HepG2 (cell line): ENCODE data around the gene SLC2A8. TPM values are rescaled to one million over a fixed set of nuclear protein-coding genes. Genes with fewer than 3 reads are reported as not detected.
A peak's percentile ranks its signal among the peaks of the same experiment; 100 is the strongest.

Source experiments
- ASH2L ChIP-seq: fragments of 300-600, 200-600 bp; sonication (generic); IDR thresholded peaks from 2 replicates; pipeline ENCODE4 v1.7.0; 2017; ENCODE audit warnings: low read depth, mild to moderate bottlenecking, moderate library complexity, mixed read lengths, low read length; ENCODE audit not compliant: insufficient read length
- FOSL2 ChIP-seq: sonication (generic); formaldehyde crosslinking; IDR thresholded peaks from 2 replicates; pipeline ENCODE4 v1.4.0; 2020; ENCODE audit warnings: missing genetic modification reagents
- FOXO1 ChIP-seq: sonication (generic); formaldehyde crosslinking; IDR thresholded peaks from 2 replicates; pipeline ENCODE4 v1.4.0; 2020; ENCODE audit warnings: missing genetic modification reagents
- MTF2 ChIP-seq: sonication (generic); formaldehyde crosslinking; IDR thresholded peaks from 2 replicates; pipeline ENCODE4 v1.5.0; 2020; ENCODE audit warnings: missing genetic modification reagents, borderline replicate concordance
- MXD4 ChIP-seq: IDR thresholded peaks from 2 replicates; pipeline ENCODE4 v1.6.1; 2016; ENCODE audit warnings: mild to moderate bottlenecking, missing biosample characterization, missing genetic modification reagents
- RARG ChIP-seq: sonication (generic); formaldehyde crosslinking; IDR thresholded peaks from 2 replicates; pipeline ENCODE4 v1.4.0; 2020; ENCODE audit warnings: low read depth, mild to moderate bottlenecking, missing genetic modification reagents
- REXO4 ChIP-seq: sonication (generic); formaldehyde crosslinking; IDR thresholded peaks from 2 replicates; pipeline ENCODE4 v1.8.0; 2022; ENCODE audit warnings: missing genetic modification reagents, mild to moderate bottlenecking, borderline replicate concordance
- ZNF143 ChIP-seq: sonication (generic); formaldehyde crosslinking; IDR thresholded peaks from 2 replicates; pipeline ENCODE4 v1.4.0; 2020; ENCODE audit warnings: missing genetic modification reagents
- ZNF207 ChIP-seq: fragments of 450-650 bp; IDR thresholded peaks from 2 replicates; pipeline ENCODE4 v1.6.1; 2016; ENCODE audit warnings: antibody characterized with exemption, borderline replicate concordance
- ZNF30 ChIP-seq: sonication (generic); formaldehyde crosslinking; IDR thresholded peaks from 2 replicates; pipeline ENCODE4 v1.5.0; 2020; ENCODE audit warnings: mild to moderate bottlenecking, missing genetic modification reagents
- ZNF431 ChIP-seq: sonication (generic); formaldehyde crosslinking; IDR thresholded peaks from 2 replicates; pipeline ENCODE4 v1.9.0; 2022; ENCODE audit warnings: missing genetic modification reagents, low read depth, mild to moderate bottlenecking, borderline replicate concordance
- ZNF432 ChIP-seq: sonication (generic); formaldehyde crosslinking; IDR thresholded peaks from 2 replicates; pipeline ENCODE4 v1.5.0; 2020; ENCODE audit warnings: missing genetic modification reagents, mild to moderate bottlenecking, borderline replicate concordance
- ZNF451 ChIP-seq: sonication (generic); formaldehyde crosslinking; IDR thresholded peaks from 2 replicates; pipeline ENCODE4 v1.5.0; 2020; ENCODE audit warnings: mild to moderate bottlenecking, missing genetic modification reagents
- ZNF678 ChIP-seq: sonication (generic); formaldehyde crosslinking; IDR thresholded peaks from 2 replicates; pipeline ENCODE4 v1.4.0; 2020; ENCODE audit warnings: mild to moderate bottlenecking, missing genetic modification reagents
- polyA plus RNA-seq, 8 experiments: library from polyadenylated mRNA; depleted of rRNA in 3 of 8; stranded (reverse) in 7 of 8; unstranded in 1 of 8; fragments of >200 nt; fragmentation: Illumina TruSeq in 4 of 8; extraction: Trizol in 4 of 8; gene quantifications; 2 replicates each; pipeline versions ENCODE4 v1.2.1 to v1.2.3, GENCODE V29; 2011 to 2016; ENCODE audit warnings: low read depth in 4 of 8, missing spikeins in 1 of 8, mixed read lengths in 1 of 8; ENCODE audit not compliant: insufficient read depth in 1 of 8
- total RNA-seq, 5 experiments: library from RNA; depleted of rRNA; stranded (reverse); fragments of >200 nt; fragmentation: Illumina TruSeq; extraction: Trizol; gene quantifications; 2 replicates each; pipeline ENCODE4 v1.2.3, GENCODE V29; 2016; ENCODE audit warnings: low read depth in 1 of 5
- TF ChIP-seq, protein P1 (sequence below): sonication (generic); formaldehyde crosslinking; IDR thresholded peaks from 2 replicates; pipeline ENCODE4 v1.5.1; 2020; ENCODE audit warnings: missing genetic modification reagents, mild to moderate bottlenecking, borderline replicate concordance
- TF ChIP-seq, protein P2 (sequence below): sonication (generic); formaldehyde crosslinking; IDR thresholded peaks from 2 replicates; pipeline ENCODE4 v1.4.0; 2020; ENCODE audit warnings: missing genetic modification reagents, borderline replicate concordance
- TF ChIP-seq, protein P3 (sequence below): sonication (generic); formaldehyde crosslinking; IDR thresholded peaks from 2 replicates; pipeline ENCODE4 v1.9.0; 2021; ENCODE audit warnings: missing genetic modification reagents, borderline replicate concordance
- TF ChIP-seq, protein P4 (sequence below): sonication (generic); formaldehyde crosslinking; conservative IDR thresholded peaks from 2 replicates; pipeline ENCODE4 v1.4.0; 2020; ENCODE audit warnings: mild to moderate bottlenecking, missing genetic modification reagents, moderate library complexity
- TF ChIP-seq, protein P5 (sequence below): sonication (generic); formaldehyde crosslinking; conservative IDR thresholded peaks from 2 replicates; pipeline ENCODE4 v1.4.0; 2020; ENCODE audit warnings: missing genetic modification reagents

The SLC2A8 gene
- total and polyA plus RNA-seq, 2 of the 13 experiments (the other 11 are each of a cell fraction or from before 2014, with no cell fraction given): 22.6 to 48.6 TPM

DNA sequence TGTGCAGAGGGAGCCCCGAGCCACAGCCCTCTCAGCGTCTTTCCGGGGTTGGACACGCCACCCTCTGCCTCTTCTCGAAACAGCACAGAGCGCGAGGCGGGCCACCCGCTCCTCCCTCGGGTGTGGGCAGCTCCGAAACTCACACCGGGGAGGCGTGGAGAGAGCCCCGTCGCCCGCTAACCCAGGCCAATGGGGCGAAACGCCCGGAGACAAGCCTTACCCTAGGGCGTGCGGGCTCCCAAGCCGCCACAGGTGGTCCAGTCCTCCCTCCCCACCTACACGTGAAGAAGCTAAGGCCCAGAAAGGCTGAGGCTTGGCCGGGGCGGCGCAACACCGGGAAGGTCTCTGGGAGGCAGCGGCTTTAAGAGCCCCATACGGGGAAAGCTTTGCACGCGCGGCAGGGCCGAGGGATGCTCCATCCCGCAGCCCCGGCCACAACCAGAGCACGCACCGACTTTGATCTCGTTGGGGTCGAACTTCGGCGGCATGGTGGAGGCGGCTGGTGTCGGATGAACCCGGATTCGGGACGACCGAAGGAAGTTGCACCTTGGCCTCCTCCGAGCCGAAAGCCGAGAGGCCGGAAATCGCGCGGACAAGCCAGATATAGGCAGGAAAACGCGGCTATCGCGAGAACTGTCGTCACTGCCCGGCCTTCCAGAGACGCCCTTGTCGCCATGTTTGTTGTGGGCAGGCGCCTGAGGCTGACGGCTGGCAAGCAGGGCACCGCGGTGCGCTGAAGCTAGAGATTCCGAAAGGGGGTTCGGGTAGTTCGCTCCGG, 54.0 kb downstream of the SLC2A8 start, which contains the start of the genes LRSAM1 and RPL12 (continued):
- TF ChIP-seq, protein P1, sequence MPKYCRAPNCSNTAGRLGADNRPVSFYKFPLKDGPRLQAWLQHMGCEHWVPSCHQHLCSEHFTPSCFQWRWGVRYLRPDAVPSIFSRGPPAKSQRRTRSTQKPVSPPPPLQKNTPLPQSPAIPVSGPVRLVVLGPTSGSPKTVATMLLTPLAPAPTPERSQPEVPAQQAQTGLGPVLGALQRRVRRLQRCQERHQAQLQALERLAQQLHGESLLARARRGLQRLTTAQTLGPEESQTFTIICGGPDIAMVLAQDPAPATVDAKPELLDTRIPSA (CRISPR knock-in tag): no peak
- TF ChIP-seq FOSL2 (peak; percentile 41; the same call in 1 of the 2 replicates), ZNF451 (CRISPR knock-in tag) (peak; percentile 48; the same call in 1 of the 2 replicates), ZNF207 (no peak), MTF2 (CRISPR knock-in tag) (no peak; the same call in 1 of the 2 replicates), ZNF30 (CRISPR knock-in tag) (no peak), REXO4 (CRISPR knock-in tag) (no peak), ZNF678 (CRISPR knock-in tag) (peak; percentile 72; the same call in 1 of the 2 replicates), FOXO1 (peak; percentile 63; the same call in 1 of the 2 replicates), RARG (CRISPR knock-in tag) (no peak), ZNF431 (CRISPR knock-in tag) (0 out of 2 replicates have a peak, but pooled peaks have one; percentile 46), ZNF143 (CRISPR knock-in tag) (peak; percentile 82), MXD4 (CRISPR knock-in tag) (peak; percentile 60), ZNF432 (CRISPR knock-in tag) (no peak), ASH2L (peak; percentile 70)
- TF ChIP-seq, protein P2, sequence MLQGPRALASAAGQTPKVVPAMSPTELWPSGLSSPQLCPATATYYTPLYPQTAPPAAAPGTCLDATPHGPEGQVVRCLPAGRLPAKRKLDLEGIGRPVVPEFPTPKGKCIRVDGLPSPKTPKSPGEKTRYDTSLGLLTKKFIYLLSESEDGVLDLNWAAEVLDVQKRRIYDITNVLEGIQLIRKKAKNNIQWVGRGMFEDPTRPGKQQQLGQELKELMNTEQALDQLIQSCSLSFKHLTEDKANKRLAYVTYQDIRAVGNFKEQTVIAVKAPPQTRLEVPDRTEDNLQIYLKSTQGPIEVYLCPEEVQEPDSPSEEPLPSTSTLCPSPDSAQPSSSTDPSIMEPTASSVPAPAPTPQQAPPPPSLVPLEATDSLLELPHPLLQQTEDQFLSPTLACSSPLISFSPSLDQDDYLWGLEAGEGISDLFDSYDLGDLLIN: 0 out of 2 replicates have a peak, but pooled peaks have one; percentile 77
- TF ChIP-seq, protein P3, sequence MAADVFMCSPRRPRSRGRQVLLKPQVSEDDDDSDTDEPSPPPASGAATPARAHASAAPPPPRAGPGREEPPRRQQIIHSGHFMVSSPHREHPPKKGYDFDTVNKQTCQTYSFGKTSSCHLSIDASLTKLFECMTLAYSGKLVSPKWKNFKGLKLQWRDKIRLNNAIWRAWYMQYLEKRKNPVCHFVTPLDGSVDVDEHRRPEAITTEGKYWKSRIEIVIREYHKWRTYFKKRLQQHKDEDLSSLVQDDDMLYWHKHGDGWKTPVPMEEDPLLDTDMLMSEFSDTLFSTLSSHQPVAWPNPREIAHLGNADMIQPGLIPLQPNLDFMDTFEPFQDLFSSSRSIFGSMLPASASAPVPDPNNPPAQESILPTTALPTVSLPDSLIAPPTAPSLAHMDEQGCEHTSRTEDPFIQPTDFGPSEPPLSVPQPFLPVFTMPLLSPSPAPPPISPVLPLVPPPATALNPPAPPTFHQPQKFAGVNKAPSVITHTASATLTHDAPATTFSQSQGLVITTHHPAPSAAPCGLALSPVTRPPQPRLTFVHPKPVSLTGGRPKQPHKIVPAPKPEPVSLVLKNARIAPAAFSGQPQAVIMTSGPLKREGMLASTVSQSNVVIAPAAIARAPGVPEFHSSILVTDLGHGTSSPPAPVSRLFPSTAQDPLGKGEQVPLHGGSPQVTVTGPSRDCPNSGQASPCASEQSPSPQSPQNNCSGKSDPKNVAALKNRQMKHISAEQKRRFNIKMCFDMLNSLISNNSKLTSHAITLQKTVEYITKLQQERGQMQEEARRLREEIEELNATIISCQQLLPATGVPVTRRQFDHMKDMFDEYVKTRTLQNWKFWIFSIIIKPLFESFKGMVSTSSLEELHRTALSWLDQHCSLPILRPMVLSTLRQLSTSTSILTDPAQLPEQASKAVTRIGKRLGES: no peak
- TF ChIP-seq, protein P4, sequence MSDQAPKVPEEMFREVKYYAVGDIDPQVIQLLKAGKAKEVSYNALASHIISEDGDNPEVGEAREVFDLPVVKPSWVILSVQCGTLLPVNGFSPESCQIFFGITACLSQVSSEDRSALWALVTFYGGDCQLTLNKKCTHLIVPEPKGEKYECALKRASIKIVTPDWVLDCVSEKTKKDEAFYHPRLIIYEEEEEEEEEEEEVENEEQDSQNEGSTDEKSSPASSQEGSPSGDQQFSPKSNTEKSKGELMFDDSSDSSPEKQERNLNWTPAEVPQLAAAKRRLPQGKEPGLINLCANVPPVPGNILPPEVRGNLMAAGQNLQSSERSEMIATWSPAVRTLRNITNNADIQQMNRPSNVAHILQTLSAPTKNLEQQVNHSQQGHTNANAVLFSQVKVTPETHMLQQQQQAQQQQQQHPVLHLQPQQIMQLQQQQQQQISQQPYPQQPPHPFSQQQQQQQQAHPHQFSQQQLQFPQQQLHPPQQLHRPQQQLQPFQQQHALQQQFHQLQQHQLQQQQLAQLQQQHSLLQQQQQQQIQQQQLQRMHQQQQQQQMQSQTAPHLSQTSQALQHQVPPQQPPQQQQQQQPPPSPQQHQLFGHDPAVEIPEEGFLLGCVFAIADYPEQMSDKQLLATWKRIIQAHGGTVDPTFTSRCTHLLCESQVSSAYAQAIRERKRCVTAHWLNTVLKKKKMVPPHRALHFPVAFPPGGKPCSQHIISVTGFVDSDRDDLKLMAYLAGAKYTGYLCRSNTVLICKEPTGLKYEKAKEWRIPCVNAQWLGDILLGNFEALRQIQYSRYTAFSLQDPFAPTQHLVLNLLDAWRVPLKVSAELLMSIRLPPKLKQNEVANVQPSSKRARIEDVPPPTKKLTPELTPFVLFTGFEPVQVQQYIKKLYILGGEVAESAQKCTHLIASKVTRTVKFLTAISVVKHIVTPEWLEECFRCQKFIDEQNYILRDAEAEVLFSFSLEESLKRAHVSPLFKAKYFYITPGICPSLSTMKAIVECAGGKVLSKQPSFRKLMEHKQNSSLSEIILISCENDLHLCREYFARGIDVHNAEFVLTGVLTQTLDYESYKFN (CRISPR knock-in tag): peak; percentile 63; the same call in 1 of the 2 replicates
- TF ChIP-seq, protein P5, sequence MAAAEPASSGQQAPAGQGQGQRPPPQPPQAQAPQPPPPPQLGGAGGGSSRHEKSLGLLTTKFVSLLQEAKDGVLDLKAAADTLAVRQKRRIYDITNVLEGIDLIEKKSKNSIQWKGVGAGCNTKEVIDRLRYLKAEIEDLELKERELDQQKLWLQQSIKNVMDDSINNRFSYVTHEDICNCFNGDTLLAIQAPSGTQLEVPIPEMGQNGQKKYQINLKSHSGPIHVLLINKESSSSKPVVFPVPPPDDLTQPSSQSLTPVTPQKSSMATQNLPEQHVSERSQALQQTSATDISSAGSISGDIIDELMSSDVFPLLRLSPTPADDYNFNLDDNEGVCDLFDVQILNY (CRISPR knock-in tag): peak; percentile 52
